HepG2 (cell line): ENCODE results near the gene SFR1. TPM values are rescaled to one million over a fixed set of nuclear protein-coding genes. Genes with fewer than 3 reads are reported as not detected.

ENCODE experiments used
- ATAC-seq: fragments of 200-7000 bp; cut with Tn5 transposase; 3 replicates; pipeline ENCODE4 v1.9.1; 2020; ENCODE audit warnings: mild to moderate bottlenecking, moderate library complexity
- BruUV-seq: library from RNA; stranded (reverse); fragments of 400-500 nt; replicated peaks from 2 replicates; lab custom pipeline; 2021; lab: Mats Ljungman, UMichigan
- CTCF ChIA-PET: fragments of 300-600 bp; formaldehyde crosslinking; extraction: SDS; loops from one replicate; lab custom pipeline; 2021; ENCODE audit warnings: low total read pairs, inconsistent platforms, low intra/inter-chr PET ratio; lab: Yijun Ruan, JAX
- POLR2A ChIA-PET: fragments of 350-600 bp; sonication (Branson Sonifier 250); formaldehyde crosslinking; loops from one replicate; lab custom pipeline; 2020; ENCODE audit warnings: antibody characterized with exemption, inconsistent platforms; lab: Yijun Ruan, JAX
- DNase-seq: peaks from one replicate; pipeline ENCODE4 v3.0.0-alpha.2; 2015; ENCODE audit warnings: low spot score
- FAIRE-seq: peaks from 3 replicates; lab custom pipeline; 2011; peaks lifted over from hg19 to GRCh38; lab: Jason Lieb, UNC
- H2AFZ ChIP-seq: one replicate; pipeline ENCODE4 v1.6.1; 2011; ENCODE audit warnings: low read length, inconsistent platforms
- H3K27ac ChIP-seq: fragments of 300-600 bp; 3 replicates; pipeline ENCODE4 v1.8.0; 2011; ENCODE audit warnings: mixed run types, mild to moderate bottlenecking, mixed read lengths, low read length, inconsistent platforms; ENCODE audit not compliant: insufficient read depth; ENCODE audit errors: extremely low read length
- H3K27me3 ChIP-seq, 2 experiments: fragments of 200-600 bp in 1 of 2; 2 replicates in 1 of 2; 3 replicates in 1 of 2; pipeline versions ENCODE4 v1.6.0 to v1.8.0; 2011; ENCODE audit warnings: low read length in 2 of 2, mild to moderate bottlenecking in 2 of 2, moderate library complexity in 2 of 2, inconsistent platforms in 1 of 2; ENCODE audit not compliant: insufficient read depth in 2 of 2, control insufficient read depth in 1 of 2
- H3K36me3 ChIP-seq, 2 experiments: fragments of 200-600 bp in 1 of 2; replicated peaks in 1 of 2; 2 replicates in 1 of 2; 3 replicates in 1 of 2; pipeline versions ENCODE4 v1.5.1 to v1.8.0; 2011; ENCODE audit warnings: low read length in 2 of 2, inconsistent platforms in 1 of 2; ENCODE audit not compliant: insufficient read depth in 2 of 2, control insufficient read depth in 1 of 2
- H3K4me1 ChIP-seq: 2 replicates; pipeline ENCODE4 v1.5.1; 2012; ENCODE audit warnings: low read length, inconsistent platforms; ENCODE audit not compliant: insufficient read depth
- H3K4me2 ChIP-seq: 2 replicates; pipeline ENCODE4 v1.6.0; 2011; ENCODE audit warnings: low read depth, low read length, inconsistent platforms
- H3K4me3 ChIP-seq, 3 experiments: fragments of 200-600 bp in 1 of 3; sonication (generic), shearing (Covaris generic) in 1 of 3; replicated peaks in 1 of 3; 2 replicates each; pipeline ENCODE4 v1.5.1; 2011 to 2016; ENCODE audit warnings: low read length in 3 of 3, inconsistent platforms in 2 of 3, low read depth in 2 of 3, mild to moderate bottlenecking in 2 of 3, control low read depth in 1 of 3, mixed read lengths in 1 of 3; ENCODE audit not compliant: insufficient read depth in 1 of 3
- H3K79me2 ChIP-seq: one replicate; pipeline ENCODE4 v1.6.1; 2011; ENCODE audit warnings: low read length, inconsistent platforms; ENCODE audit not compliant: insufficient read depth
- H3K9ac ChIP-seq: 2 replicates; pipeline ENCODE4 v1.6.0; 2011; ENCODE audit warnings: mild to moderate bottlenecking, low read depth, low read length, inconsistent platforms; ENCODE audit not compliant: insufficient read depth
- H3K9me3 ChIP-seq: 2 replicates; pipeline ENCODE4 v1.5.1; 2012; ENCODE audit warnings: mild to moderate bottlenecking, low read length
- H4K20me1 ChIP-seq: 2 replicates; pipeline ENCODE4 v1.6.0; 2011; ENCODE audit warnings: inconsistent platforms, mild to moderate bottlenecking, low read length, moderate library complexity; ENCODE audit not compliant: insufficient read depth
- AKAP8 ChIP-seq: sonication (generic); formaldehyde crosslinking; IDR thresholded peaks from 2 replicates; pipeline ENCODE4 v1.5.1; 2020; ENCODE audit warnings: mild to moderate bottlenecking, missing genetic modification reagents
- BRD4 ChIP-seq: sonication (generic); formaldehyde crosslinking; IDR thresholded peaks from 2 replicates; pipeline ENCODE4 v1.4.0; 2020; ENCODE audit warnings: missing genetic modification reagents
- CREB3 ChIP-seq: sonication (generic); formaldehyde crosslinking; IDR thresholded peaks from 2 replicates; pipeline ENCODE4 v1.5.0; 2020; ENCODE audit warnings: missing genetic modification reagents
- GABPA ChIP-seq, 2 experiments: IDR thresholded peaks; 2 replicates each; pipeline ENCODE4 v1.6.1; 2011 to 2016; ENCODE audit warnings: low read depth in 2 of 2, low read length in 1 of 2, missing biosample characterization in 1 of 2, missing genetic modification characterization in 1 of 2
- HBP1 ChIP-seq: IDR thresholded peaks from 2 replicates; pipeline ENCODE4 v1.6.1; 2016; ENCODE audit warnings: low read depth, control low read depth
- KDM5A ChIP-seq: fragments of 200-600 bp; sonication (generic); IDR thresholded peaks from 2 replicates; pipeline ENCODE4 v1.7.0; 2018; ENCODE audit warnings: antibody characterized with exemption, mild to moderate bottlenecking, low read length, borderline replicate concordance
- KMT2B ChIP-seq: IDR thresholded peaks from 2 replicates; pipeline ENCODE4 v1.6.1; 2016; ENCODE audit warnings: missing genetic modification reagents, missing compliant biosample characterization
- MYPOP ChIP-seq: sonication (generic); formaldehyde crosslinking; IDR thresholded peaks from 2 replicates; pipeline ENCODE4 v1.8.1; 2023; ENCODE audit warnings: mild to moderate bottlenecking, moderate library complexity, missing genetic modification reagents
- NCOA1 ChIP-seq: sonication (generic); formaldehyde crosslinking; IDR thresholded peaks from 2 replicates; pipeline ENCODE4 v1.9.0; 2021; ENCODE audit warnings: missing genetic modification reagents
- PRDM10 ChIP-seq: sonication (generic); formaldehyde crosslinking; IDR thresholded peaks from 2 replicates; pipeline ENCODE4 v1.4.0; 2020; ENCODE audit warnings: low read depth, missing genetic modification reagents
- ZNF468 ChIP-seq: sonication (generic); formaldehyde crosslinking; IDR thresholded peaks from 2 replicates; pipeline ENCODE4 v1.8.0; 2022; ENCODE audit warnings: mild to moderate bottlenecking, moderate library complexity, missing genetic modification reagents
- ZNF543 ChIP-seq: sonication (generic); formaldehyde crosslinking; IDR thresholded peaks from 2 replicates; pipeline ENCODE4 v1.4.0; 2020; ENCODE audit warnings: mild to moderate bottlenecking, missing genetic modification reagents
- ZNF83 ChIP-seq: sonication (generic); formaldehyde crosslinking; IDR thresholded peaks from 2 replicates; pipeline ENCODE4 v1.4.0; 2020; ENCODE audit warnings: missing genetic modification reagents, mild to moderate bottlenecking, borderline replicate concordance
- ZNF839 ChIP-seq: sonication (generic); formaldehyde crosslinking; IDR thresholded peaks from 2 replicates; pipeline ENCODE4 v1.4.0; 2020; ENCODE audit warnings: missing genetic modification reagents, mild to moderate bottlenecking, borderline replicate concordance
- WGBS: methylation state at CpG from one replicate; pipeline ENCODE4 v1.1.6; 2017; ENCODE audit warnings: low lambda C conversion rate; 5-methylcytosine and 5-hydroxymethylcytosine counted together
- in situ Hi-C: cut with HindIII; loops from 2 replicates; pipeline ENCODE4 v1.10.0; 2017; ENCODE audit warnings: low pct_unique_long_range_greater_than_20kb; ENCODE audit not compliant: extremely low pct_ligation_motif_present
- intact Hi-C: fragments of 100-400 bp; cut with micrococcal nuclease; formaldehyde crosslinking; loops from one replicate; pipeline ENCODE4 v1.10.0; 2022; ENCODE audit not compliant: unreplicated experiment
- polyA plus RNA-seq, 8 experiments: library from polyadenylated mRNA; depleted of rRNA in 3 of 8; stranded (reverse) in 7 of 8; unstranded in 1 of 8; fragments of >200 nt; fragmentation: Illumina TruSeq in 4 of 8; extraction: Trizol in 4 of 8; gene quantifications; 2 replicates each; pipeline versions ENCODE4 v1.2.1 to v1.2.3, GENCODE V29; 2011 to 2016; ENCODE audit warnings: low read depth in 4 of 8, missing spikeins in 1 of 8, mixed read lengths in 1 of 8; ENCODE audit not compliant: insufficient read depth in 1 of 8
- total RNA-seq, 5 experiments: library from RNA; depleted of rRNA; stranded (reverse); fragments of >200 nt; fragmentation: Illumina TruSeq; extraction: Trizol; gene quantifications; 2 replicates each; pipeline ENCODE4 v1.2.3, GENCODE V29; 2016; ENCODE audit warnings: low read depth in 1 of 5

The SFR1 gene
- total and polyA plus RNA-seq, 2 of the 13 experiments (the other 11 are each of a cell fraction or from before 2014, with no cell fraction given), result 2.2 to 6.1 TPM

GRCh38 chr10:104122225-104123107 lies 495 bp downstream of the SFR1 start:
- in situ Hi-C loops, result loop anchor here (5.0 kb wide), 1 partner anchor 235 kb away; no protein-coding TSS in a partner anchor
- ATAC-seq (no peak; the same call in 2 of the 3 replicates), FAIRE-seq (no peak), DNase-seq (no peak)
- Histone ChIP-seq H3K79me2 (no peaks in the 10 kb centered on the region), H3K27ac (peak overlapping the region; percentile 66), H3K4me2 (peak overlapping the region; percentile 66), H2AFZ (peak overlapping the region; percentile 57), H3K4me1 (peaks cover 23% of the 10 kb centered on the region), H3K9ac (peak overlapping the region; percentile 88), H3K36me3 (no peaks in the 10 kb centered on the region), H3K4me3 (peak overlapping the region; percentile 73 to 83 (median 77)), H4K20me1 (no peaks in the 10 kb centered on the region), H3K27me3 (peaks cover 0 to 2% of the 10 kb centered on the region in 2 experiments; a peak in 1 of 5 replicates), H3K9me3 (no peaks in the 10 kb centered on the region)
- ChIA-PET CTCF (no interaction called here), POLR2A (interaction anchor here (0.6 to 2.2 kb wide), 11 partner anchors 12 to 205 kb away, joined by 3 to 16 read pairs (median 3); partner anchors contain the start of genes CFAP43, GSTO1, SLK and STN1)
- 16% methylated on average over 20 of the region's 23 CpGs for WGBS
- intact Hi-C loops, result loop anchor here (5.0 to 10.0 kb wide), 5 partner anchors 85 to 225 kb away; partner anchors contain the start of genes GSTO1, SLK and STN1
- TSS peak; percentile 77 for BruUV-seq
- TF ChIP-seq ZNF83 (CRISPR knock-in tag) (peak; percentile 91; the same call in 1 of the 2 replicates), HBP1 (CRISPR knock-in tag) (0 out of 2 replicates have a peak, but pooled peaks have one; percentile 14), ZNF839 (CRISPR knock-in tag) (peak; percentile 89; the same call in 1 of the 2 replicates), ZNF468 (CRISPR knock-in tag) (no peak), MYPOP (CRISPR knock-in tag) (0 out of 2 replicates have a peak, but pooled peaks have one; percentile 6), KDM5A (peak; percentile 79), ZNF543 (CRISPR knock-in tag) (no peak), NCOA1 (CRISPR knock-in tag) (0 out of 2 replicates have a peak, but pooled peaks have one; percentile 80), GABPA (IDR thresholded peaks at IDR 0.05; ENCODE audit: low read depth, low read length) (no peak), GABPA (CRISPR knock-in tag; IDR thresholded peaks at IDR 0.05; ENCODE audit: low read depth) (peak; percentile 8; the same call in 1 of the 2 replicates), AKAP8 (CRISPR knock-in tag) (no peak), BRD4 (CRISPR knock-in tag) (no peak), PRDM10 (CRISPR knock-in tag) (0 out of 2 replicates have a peak, but pooled peaks have one; percentile 12), CREB3 (CRISPR knock-in tag) (no peak), KMT2B (0 out of 2 replicates have a peak, but pooled peaks have one; percentile 0)
